ENCODE results near the gene KLF16.

Gene KLF16

GRCh38 chr19:1805401-1806183 is 57.8 kb downstream of the KLF16 start:
- DNase-seq = no peak

DNA sequence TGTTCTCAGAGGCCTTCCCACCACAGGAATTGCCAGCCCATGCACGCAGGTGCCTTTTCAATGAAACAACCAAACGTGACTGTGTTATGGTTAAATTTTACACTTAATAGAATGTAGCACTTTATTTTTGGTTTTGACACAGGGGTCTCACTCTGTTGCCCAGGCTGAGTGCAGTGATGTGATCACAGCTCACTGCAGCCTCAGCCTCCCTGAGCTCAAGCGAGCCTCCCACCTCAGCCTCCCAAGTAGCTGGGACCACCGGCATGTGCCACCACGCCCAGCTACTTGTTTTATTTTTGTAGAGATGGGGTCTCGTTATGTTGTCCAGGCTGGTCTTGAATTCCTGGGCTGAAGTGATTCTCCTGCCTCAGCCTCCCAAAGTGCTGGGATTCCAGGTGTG is 58.5 kb downstream of the KLF16 start:
- DNase-seq = no peak
